HL-60 (cell line): Measurements from ENCODE around the gene BAG5.

Experiments used
- DNase-seq, 2 experiments: peaks; one replicate each; pipeline ENCODE4 v3.0.0-alpha.2; 2010 to 2020; ENCODE audit warnings: low read depth in 1 of 2, low spot score in 1 of 2
- H3K27ac ChIP-seq: fragments of 250-450 bp; sonication (Bioruptor Pico); replicated peaks from 2 replicates; pipeline ENCODE4 v1.5.1; 2020; ENCODE audit warnings: mild to moderate bottlenecking, moderate library complexity
- H3K27me3 ChIP-seq: fragments of 250-450 bp; sonication (Bioruptor Pico); 2 replicates; pipeline ENCODE4 v1.5.1; 2021; ENCODE audit warnings: mild to moderate bottlenecking, moderate library complexity; ENCODE audit not compliant: insufficient read depth, poor library complexity, severe bottlenecking
- H3K4me3 ChIP-seq: replicated peaks from 2 replicates; pipeline ENCODE4 v1.5.1; 2011; ENCODE audit warnings: mild to moderate bottlenecking, control low read depth, low read length; ENCODE audit not compliant: insufficient read depth
- CTCF ChIP-seq: IDR thresholded peaks from one replicate; pipeline ENCODE4 v1.5.1; 2011; ENCODE audit warnings: low read length, control low read depth, inconsistent platforms; ENCODE audit not compliant: insufficient read depth
- GABPA ChIP-seq: IDR thresholded peaks from 2 replicates; pipeline ENCODE4 v1.6.1; 2012; ENCODE audit warnings: low read depth
- POLR2AphosphoS5 ChIP-seq: IDR thresholded peaks from 2 replicates; pipeline ENCODE4 v1.6.1; 2012; ENCODE audit warnings: low read depth
- REST ChIP-seq: IDR thresholded peaks from 2 replicates; pipeline ENCODE4 v1.6.1; 2012; ENCODE audit warnings: low read depth; ENCODE audit not compliant: insufficient replicate concordance
- SPI1 ChIP-seq: IDR thresholded peaks from 2 replicates; pipeline ENCODE4 v1.6.1; 2012; ENCODE audit warnings: low read depth, mild to moderate bottlenecking, borderline replicate concordance

BAG5 gene

GRCh38 chr14:103543721-103544387 lies 18.6 kb downstream of the BAG5 start:
- no peak for DNase-seq
- Histone ChIP-seq H3K27ac (no peak overlapping the region), H3K4me3 (no peak overlapping the region), H3K27me3 (peaks cover 15% of the 10 kb centered on the region)
- TF ChIP-seq POLR2AphosphoS5 (no peak), REST (no peak), GABPA (no peak), SPI1 (no peak), CTCF (no peak)

- DNase-seq = no peak
- peaks cover 19% of the 10 kb centered on the region for H3K27me3 ChIP-seq
- H3K27ac ChIP-seq = no peak overlapping the region
- no peak for TF ChIP-seq GABPA
- no peak for TF ChIP-seq SPI1
- TF ChIP-seq CTCF = no peak
- no peak overlapping the region for H3K4me3 ChIP-seq
Measured at GRCh38 chr14:103543140-103543539, 19.3 kb downstream of the BAG5 start.

- Histone ChIP-seq H3K4me3 (no peak overlapping the region), H3K27ac (no peak overlapping the region), H3K27me3 (peaks cover 19% of the 10 kb centered on the region)
- DNase-seq = no peak
- no peak for TF ChIP-seq SPI1
- no peak for TF ChIP-seq POLR2AphosphoS5
- no peak for TF ChIP-seq GABPA
- no peak for TF ChIP-seq CTCF
- TF ChIP-seq REST = no peak
Measured at GRCh38 chr14:103542605-103543088, 19.8 kb downstream of the BAG5 start.
